ENCODE results near the gene ACOT2.

Gene ACOT2

DNA sequence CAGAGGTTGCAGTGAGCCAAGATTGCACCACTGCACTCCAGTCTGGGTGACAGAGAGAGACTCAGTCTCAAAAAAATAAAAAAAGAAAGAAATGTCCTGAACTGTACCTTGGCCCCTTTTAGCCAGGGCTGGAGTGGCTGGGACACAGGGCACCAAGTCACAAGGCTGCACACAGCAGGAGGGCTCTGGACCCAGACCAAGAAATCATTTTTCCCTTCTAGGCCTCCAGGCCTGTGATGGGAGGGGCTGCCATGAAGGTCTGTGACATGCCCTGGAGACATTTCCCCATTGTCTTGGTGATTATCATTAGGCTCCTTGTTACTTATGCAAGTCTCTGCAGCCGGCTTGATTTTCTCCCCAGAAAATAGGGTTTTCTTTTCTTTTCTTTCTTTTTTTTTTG lies 38.2 kb downstream of the ACOT2 start:
- Histone ChIP-seq H3K4me2 (ENCODE audit: low read length) (no peak overlapping the region), H3K9ac (ENCODE audit: low read length) (no peak overlapping the region), H3K27ac (ENCODE audit: low read depth, low read length) (no peak overlapping the region), H2AK5ac (ENCODE audit: low read length) (no peak overlapping the region), H2AFZ (ENCODE audit: insufficient read depth, low read length, poor library complexity) (no peak overlapping the region), H2BK5ac (ENCODE audit: low read depth, low read length, poor library complexity) (no peak overlapping the region), H4K91ac (ENCODE audit: low read depth, low read length) (no peak overlapping the region), H3K27me3 (ENCODE audit: insufficient read depth, low read length) (no peaks in the 10 kb centered on the region), H3K79me2 (ENCODE audit: control insufficient read depth, insufficient read depth, low read length, poor library complexity) (no peaks in the 10 kb centered on the region), H3K4me3 (ENCODE audit: low read depth, low read length) (no peak overlapping the region), H3K79me1 (ENCODE audit: low read length) (no peaks in the 10 kb centered on the region), H2BK120ac (ENCODE audit: insufficient read depth, low read length, poor library complexity) (no peak overlapping the region), H4K12ac (ENCODE audit: low read depth, low read length) (no peak overlapping the region), H3K23ac (ENCODE audit: low read length) (no peak overlapping the region), H3K36me3 (ENCODE audit: control insufficient read depth in 1 of 2, insufficient read depth in 2 of 2, low read length in 2 of 2) (no peaks in the 10 kb centered on the region), H3K4ac (ENCODE audit: low read depth, low read length) (no peak overlapping the region), H3K14ac (ENCODE audit: low read length) (no peak overlapping the region), H3K18ac (ENCODE audit: low read length) (no peak overlapping the region), H4K8ac (ENCODE audit: low read depth, low read length) (no peak overlapping the region), H2BK12ac (ENCODE audit: low read length) (no peak overlapping the region), H3K4me1 (ENCODE audit: control insufficient read depth in 1 of 2, insufficient read depth in 2 of 2, low read length in 2 of 2) (no peaks in the 10 kb centered on the region), H3K9me3 (ENCODE audit: insufficient read depth, low read depth, low read length) (peaks cover 2% of the 10 kb centered on the region)
- no peak for DNase-seq
- no CpG with 5 or more reads among the region's 1 CpG for WGBS (ENCODE audit: extremely low coverage, insufficient coverage, insufficient read length)

DNA sequence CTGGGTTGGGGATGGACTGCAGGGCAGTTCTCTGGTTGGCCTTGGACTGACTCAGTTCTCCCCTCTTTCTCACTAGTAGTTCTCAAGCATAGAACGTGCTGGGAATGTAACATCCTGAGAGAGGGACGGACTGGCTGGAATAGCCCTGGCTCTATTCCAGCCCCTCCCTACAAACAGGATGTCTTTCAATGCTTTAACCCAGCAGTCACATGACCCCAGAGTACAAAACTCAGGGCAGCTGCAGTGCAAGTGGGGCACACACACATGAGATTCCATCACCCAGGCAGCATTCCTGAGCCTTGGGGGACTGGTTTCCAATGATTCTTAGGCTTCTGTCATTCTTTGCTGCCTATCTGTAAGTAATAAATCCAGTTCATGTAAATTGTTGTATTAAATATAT lies 41.7 kb downstream of the ACOT2 start:
- H3K23ac ChIP-seq (ENCODE audit: low read length): no peak overlapping the region
- DNase-seq: no peak
- H3K36me3 ChIP-seq (ENCODE audit: control insufficient read depth in 1 of 2, insufficient read depth in 2 of 2, low read length in 2 of 2): no peaks in the 10 kb centered on the region
- no peaks in the 10 kb centered on the region for H3K4me1 ChIP-seq (ENCODE audit: control insufficient read depth in 1 of 2, insufficient read depth in 2 of 2, low read length in 2 of 2)
- no peak overlapping the region for H2BK12ac ChIP-seq (ENCODE audit: low read length)
- no peak overlapping the region for H3K18ac ChIP-seq (ENCODE audit: low read length)
- H3K27ac ChIP-seq (ENCODE audit: low read depth, low read length): no peak overlapping the region
- H4K8ac ChIP-seq (ENCODE audit: low read depth, low read length): no peak overlapping the region
- no peak overlapping the region for H2BK120ac ChIP-seq (ENCODE audit: insufficient read depth, low read length, poor library complexity)
- H3K79me2 ChIP-seq (ENCODE audit: control insufficient read depth, insufficient read depth, low read length, poor library complexity): peaks cover 3% of the 10 kb centered on the region
- WGBS (ENCODE audit: extremely low coverage, insufficient coverage, insufficient read length): no CpG with 5 or more reads among the region's 2 CpGs
- H4K91ac ChIP-seq (ENCODE audit: low read depth, low read length): no peak overlapping the region
- no peak overlapping the region for H2AK5ac ChIP-seq (ENCODE audit: low read length)
- H3K14ac ChIP-seq (ENCODE audit: low read length): no peak overlapping the region
- H2BK5ac ChIP-seq (ENCODE audit: low read depth, low read length, poor library complexity): no peak overlapping the region
- H2AFZ ChIP-seq (ENCODE audit: insufficient read depth, low read length, poor library complexity): no peak overlapping the region
- H3K9me3 ChIP-seq (ENCODE audit: insufficient read depth, low read depth, low read length): peaks cover 2% of the 10 kb centered on the region
- no peaks in the 10 kb centered on the region for H3K27me3 ChIP-seq (ENCODE audit: insufficient read depth, low read length)
- peaks cover 7% of the 10 kb centered on the region for H3K79me1 ChIP-seq (ENCODE audit: low read length)
- H3K4me2 ChIP-seq (ENCODE audit: low read length): no peak overlapping the region
- no peak overlapping the region for H3K4me3 ChIP-seq (ENCODE audit: low read depth, low read length)
- no peak overlapping the region for H4K12ac ChIP-seq (ENCODE audit: low read depth, low read length)
- no peak overlapping the region for H3K4ac ChIP-seq (ENCODE audit: low read depth, low read length)
- no peak overlapping the region for H3K9ac ChIP-seq (ENCODE audit: low read length)

DNA sequence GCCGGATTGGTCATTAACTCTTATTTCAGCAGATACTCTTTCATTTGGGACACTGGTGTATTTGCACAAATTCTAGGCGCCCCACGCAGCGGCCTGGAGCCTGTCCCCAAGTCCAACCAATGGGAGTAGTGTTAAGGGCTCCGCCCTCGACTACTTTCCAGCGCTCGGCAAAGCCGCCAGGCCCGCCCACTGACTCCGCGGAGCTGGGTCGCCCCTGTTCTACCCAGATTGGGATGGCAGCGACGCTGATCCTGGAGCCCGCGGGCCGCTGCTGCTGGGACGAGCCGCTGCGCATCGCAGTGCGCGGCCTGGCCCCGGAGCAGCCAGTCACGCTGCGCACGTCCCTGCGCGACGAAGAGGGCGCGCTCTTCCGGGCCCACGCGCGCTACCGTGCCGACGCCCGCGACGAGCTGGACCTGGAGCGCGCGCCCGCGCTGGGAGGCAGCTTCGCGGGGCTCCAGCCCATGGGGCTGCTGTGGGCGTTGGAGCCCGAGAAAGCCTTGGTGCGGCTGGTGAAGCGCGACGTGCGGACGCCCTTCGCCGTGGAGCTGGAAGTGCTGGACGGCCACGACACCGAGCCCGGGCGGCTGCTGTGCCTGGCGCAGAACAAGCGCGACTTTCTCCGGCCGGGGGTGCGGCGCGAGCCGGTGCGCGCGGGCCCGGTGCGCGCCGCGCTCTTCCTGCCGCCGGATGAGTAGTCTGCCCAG lies 43.5 kb downstream of the ACOT2 start, which contains the start of gene ACOT6:
TSS of gene ACOT6 (plus strand) at position 179 of the 707 bp plus-strand sequence. CDS start at position 234, 55 bp downstream.
- H3K23ac ChIP-seq (ENCODE audit: low read length): no peak within 1 kb of the TSS
- H2BK120ac ChIP-seq (ENCODE audit: insufficient read depth, low read length, poor library complexity): peak within 1 kb of the TSS; percentile 85
- peak within 1 kb of the TSS; percentile 92 for H4K8ac ChIP-seq (ENCODE audit: low read depth, low read length)
- peak within 1 kb of the TSS; percentile 77 for H4K91ac ChIP-seq (ENCODE audit: low read depth, low read length)
- H3K36me3 ChIP-seq (ENCODE audit: control insufficient read depth in 1 of 2, insufficient read depth in 2 of 2, low read length in 2 of 2): no peaks in the 10 kb centered on the region
- no CpG with 5 or more reads among the region's 84 CpGs for WGBS (ENCODE audit: extremely low coverage, insufficient coverage, insufficient read length)
- peaks cover 2% of the 10 kb centered on the region for H3K9me3 ChIP-seq (ENCODE audit: insufficient read depth, low read depth, low read length)
- peak within 1 kb of the TSS; percentile 73 for H2AFZ ChIP-seq (ENCODE audit: insufficient read depth, low read length, poor library complexity)
- H3K18ac ChIP-seq (ENCODE audit: low read length): peak within 1 kb of the TSS; percentile 76
- H3K4me1 ChIP-seq (ENCODE audit: control insufficient read depth in 1 of 2, insufficient read depth in 2 of 2, low read length in 2 of 2): no peaks in the 10 kb centered on the region
- peak; percentile 69 to 82 for DNase-seq
- no peak within 1 kb of the TSS for H3K27ac ChIP-seq (ENCODE audit: low read depth, low read length)
- H3K4me2 ChIP-seq (ENCODE audit: low read length): peak within 1 kb of the TSS; percentile 87
- H3K79me2 ChIP-seq (ENCODE audit: control insufficient read depth, insufficient read depth, low read length, poor library complexity): peaks cover 3% of the 10 kb centered on the region
- H3K4me3 ChIP-seq (ENCODE audit: low read depth, low read length): peak within 1 kb of the TSS; percentile 75
- H3K79me1 ChIP-seq (ENCODE audit: low read length): peaks cover 7% of the 10 kb centered on the region
- peak within 1 kb of the TSS; percentile 80 for H3K14ac ChIP-seq (ENCODE audit: low read length)
- H2BK12ac ChIP-seq (ENCODE audit: low read length): peak within 1 kb of the TSS; percentile 35
- H2BK5ac ChIP-seq (ENCODE audit: low read depth, low read length, poor library complexity): no peak within 1 kb of the TSS
- H3K27me3 ChIP-seq (ENCODE audit: insufficient read depth, low read length): no peaks in the 10 kb centered on the region
- no peak within 1 kb of the TSS for H2AK5ac ChIP-seq (ENCODE audit: low read length)
- H4K12ac ChIP-seq (ENCODE audit: low read depth, low read length): peak within 1 kb of the TSS; percentile 78
- H3K9ac ChIP-seq (ENCODE audit: low read length): no peak within 1 kb of the TSS
- peak within 1 kb of the TSS; percentile 47 for H3K4ac ChIP-seq (ENCODE audit: low read depth, low read length)

DNA sequence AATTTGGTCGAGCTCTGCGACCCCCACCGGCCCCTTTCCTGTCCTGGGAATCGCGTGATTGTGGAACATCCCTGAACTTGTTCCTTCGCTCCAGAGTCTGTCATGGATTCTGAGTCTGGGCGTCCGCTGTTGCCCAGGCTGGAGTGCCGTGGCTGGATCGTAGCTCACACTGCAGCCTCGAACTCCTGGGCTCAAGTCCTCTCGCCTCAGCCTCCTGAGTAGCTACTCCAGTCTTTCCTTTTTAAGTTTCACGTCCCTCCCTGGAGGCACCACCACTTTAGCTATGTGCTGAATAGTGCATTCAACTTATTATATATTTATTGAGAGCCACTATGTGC lies 44.0 kb downstream of the ACOT2 start:
- Histone ChIP-seq H2BK12ac (ENCODE audit: low read length) (no peak overlapping the region), H4K8ac (ENCODE audit: low read depth, low read length) (peak overlapping the region; percentile 85), H3K27ac (ENCODE audit: low read depth, low read length) (no peak overlapping the region), H4K12ac (ENCODE audit: low read depth, low read length) (no peak overlapping the region), H2BK120ac (ENCODE audit: insufficient read depth, low read length, poor library complexity) (peak overlapping the region; percentile 5), H3K79me2 (ENCODE audit: control insufficient read depth, insufficient read depth, low read length, poor library complexity) (peaks cover 3% of the 10 kb centered on the region), H3K4me1 (ENCODE audit: control insufficient read depth in 1 of 2, insufficient read depth in 2 of 2, low read length in 2 of 2) (no peaks in the 10 kb centered on the region), H2AK5ac (ENCODE audit: low read length) (no peak overlapping the region), H3K23ac (ENCODE audit: low read length) (no peak overlapping the region), H3K27me3 (ENCODE audit: insufficient read depth, low read length) (no peaks in the 10 kb centered on the region), H2BK5ac (ENCODE audit: low read depth, low read length, poor library complexity) (no peak overlapping the region), H3K79me1 (ENCODE audit: low read length) (peaks cover 7% of the 10 kb centered on the region), H2AFZ (ENCODE audit: insufficient read depth, low read length, poor library complexity) (peak overlapping the region; percentile 73), H3K4me3 (ENCODE audit: low read depth, low read length) (peak overlapping the region; percentile 75), H3K14ac (ENCODE audit: low read length) (peak overlapping the region; percentile 30), H3K4ac (ENCODE audit: low read depth, low read length) (no peak overlapping the region), H3K9ac (ENCODE audit: low read length) (no peak overlapping the region), H3K18ac (ENCODE audit: low read length) (no peak overlapping the region), H3K9me3 (ENCODE audit: insufficient read depth, low read depth, low read length) (peaks cover 2% of the 10 kb centered on the region), H3K4me2 (ENCODE audit: low read length) (peak overlapping the region; percentile 87), H4K91ac (ENCODE audit: low read depth, low read length) (no peak overlapping the region), H3K36me3 (ENCODE audit: control insufficient read depth in 1 of 2, insufficient read depth in 2 of 2, low read length in 2 of 2) (no peaks in the 10 kb centered on the region)
- no CpG with 5 or more reads among the region's 13 CpGs for WGBS (ENCODE audit: extremely low coverage, insufficient coverage, insufficient read length)
- DNase-seq: no peak
